Mesendoderm (in vitro differentiated cells): ENCODE data around the gene THRAP3.
A peak's percentile ranks its signal among the peaks of the same experiment; 100 is the strongest.

ENCODE experiments used
- DNase-seq: peaks from one replicate; pipeline ENCODE4 v3.0.0; 2013
- H2AK5ac ChIP-seq: 2 replicates; pipeline ENCODE4 v1.6.1; 2013; ENCODE audit warnings: low read length, inconsistent platforms
- H2BK120ac ChIP-seq: 2 replicates; pipeline ENCODE4 v1.6.1; 2013; ENCODE audit warnings: low read depth, mild to moderate bottlenecking, low read length, moderate library complexity, mixed read lengths
- H2BK15ac ChIP-seq: replicated peaks from 2 replicates; pipeline ENCODE4 v1.6.1; 2013; ENCODE audit warnings: low read depth, mild to moderate bottlenecking, moderate library complexity
- H2BK5ac ChIP-seq: 2 replicates; pipeline ENCODE4 v1.6.1; 2013; ENCODE audit warnings: low read length, inconsistent platforms
- H3K18ac ChIP-seq: 2 replicates; pipeline ENCODE4 v1.6.1; 2013; ENCODE audit warnings: mild to moderate bottlenecking, low read length, mixed read lengths
- H3K23ac ChIP-seq: one replicate; pipeline ENCODE4 v1.6.1; 2013; ENCODE audit warnings: low read length
- H3K27ac ChIP-seq: 2 replicates; pipeline ENCODE4 v1.5.1; 2013; ENCODE audit warnings: low read depth, mild to moderate bottlenecking, inconsistent platforms, low read length, moderate library complexity
- H3K27me3 ChIP-seq: 2 replicates; pipeline ENCODE4 v1.6.1; 2013; ENCODE audit warnings: low read length, control low read depth, mild to moderate bottlenecking, inconsistent platforms; ENCODE audit not compliant: insufficient read depth, poor library complexity
- H3K36me3 ChIP-seq: 2 replicates; pipeline ENCODE4 v1.6.1; 2013; ENCODE audit warnings: low read length, inconsistent platforms; ENCODE audit not compliant: control insufficient read depth, insufficient read depth
- H3K4ac ChIP-seq: one replicate; pipeline ENCODE4 v1.6.1; 2013; ENCODE audit warnings: low read depth, mild to moderate bottlenecking, low read length, moderate library complexity
- H3K4me1 ChIP-seq: 2 replicates; pipeline ENCODE4 v1.6.1; 2013; ENCODE audit warnings: low read depth, low read length, inconsistent platforms; ENCODE audit not compliant: control insufficient read depth
- H3K4me2 ChIP-seq: 2 replicates; pipeline ENCODE4 v1.6.1; 2013; ENCODE audit warnings: low read length
- H3K4me3 ChIP-seq: 2 replicates; pipeline ENCODE4 v1.5.1; 2013; ENCODE audit warnings: mild to moderate bottlenecking, low read length
- H3K56ac ChIP-seq: one replicate; pipeline ENCODE4 v1.6.1; 2013; ENCODE audit warnings: low read length
- H3K79me1 ChIP-seq: 2 replicates; pipeline ENCODE4 v1.6.1; 2013; ENCODE audit warnings: low read length, inconsistent platforms
- H3K79me2 ChIP-seq: 2 replicates; pipeline ENCODE4 v1.6.1; 2013; ENCODE audit warnings: mild to moderate bottlenecking, low read length; ENCODE audit not compliant: control insufficient read depth, insufficient read depth
- H3K9ac ChIP-seq: 2 replicates; pipeline ENCODE4 v1.6.1; 2013; ENCODE audit warnings: low read length, inconsistent platforms
- H4K5ac ChIP-seq: one replicate; pipeline ENCODE4 v1.6.1; 2013; ENCODE audit warnings: low read length
- H4K8ac ChIP-seq: one replicate; pipeline ENCODE4 v1.6.1; 2013; ENCODE audit warnings: low read depth, mild to moderate bottlenecking, control low read depth, low read length, moderate library complexity
- WGBS: extraction: QIAGEN DNeasy Blood & Tissue Kit; methylation state at CpG from one replicate; pipeline ENCODE4 v1.1.7; 2013; ENCODE audit warnings: low lambda C conversion rate, missing lambda C conversion rate; ENCODE audit not compliant: insufficient coverage; ENCODE audit errors: extremely low coverage; 5-methylcytosine and 5-hydroxymethylcytosine counted together

THRAP3 gene

DNA sequence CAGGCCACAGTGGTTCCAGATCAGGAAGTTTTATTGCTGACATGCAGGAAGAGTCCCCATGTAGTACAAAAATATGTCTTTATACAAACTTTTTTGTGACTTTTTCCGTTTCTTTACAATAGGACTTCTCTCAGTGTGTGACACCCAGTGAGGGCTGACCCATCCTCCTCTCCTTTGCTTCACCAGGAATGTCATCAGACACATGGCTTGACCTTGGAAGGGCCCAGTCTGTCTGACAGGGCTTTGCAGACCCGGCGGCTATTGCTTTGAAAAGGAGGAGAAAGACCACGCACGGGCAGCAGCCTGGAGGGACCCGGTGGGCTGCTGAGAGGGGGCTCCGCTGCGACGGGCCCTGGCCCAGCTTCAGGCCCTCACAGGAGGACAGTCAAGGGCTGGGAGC, 115.4 kb downstream of the THRAP3 start:
- no peaks in the 10 kb centered on the region for H3K4me1 ChIP-seq
- WGBS, result no CpG with 5 or more reads among the region's 9 CpGs
- no peaks in the 10 kb centered on the region for H3K79me2 ChIP-seq
- H3K27me3 ChIP-seq, result no peaks in the 10 kb centered on the region
- H2BK120ac ChIP-seq, result no peak overlapping the region
- no peak overlapping the region for H4K8ac ChIP-seq
- no peak overlapping the region for H4K5ac ChIP-seq
- H3K23ac ChIP-seq, result no peak overlapping the region
- H3K79me1 ChIP-seq, result no peaks in the 10 kb centered on the region
- H3K27ac ChIP-seq, result no peak overlapping the region
- no peak overlapping the region for H3K4me2 ChIP-seq
- H2AK5ac ChIP-seq, result no peak overlapping the region
- no peak overlapping the region for H3K4me3 ChIP-seq
- no peak overlapping the region for H2BK5ac ChIP-seq
- no peak overlapping the region for H3K56ac ChIP-seq
- H3K9ac ChIP-seq, result no peak overlapping the region
- DNase-seq, result no peak
- no peaks in the 10 kb centered on the region for H3K36me3 ChIP-seq
- H2BK15ac ChIP-seq, result no peak overlapping the region
- H3K18ac ChIP-seq, result no peak overlapping the region
- H3K4ac ChIP-seq, result no peak overlapping the region

DNA sequence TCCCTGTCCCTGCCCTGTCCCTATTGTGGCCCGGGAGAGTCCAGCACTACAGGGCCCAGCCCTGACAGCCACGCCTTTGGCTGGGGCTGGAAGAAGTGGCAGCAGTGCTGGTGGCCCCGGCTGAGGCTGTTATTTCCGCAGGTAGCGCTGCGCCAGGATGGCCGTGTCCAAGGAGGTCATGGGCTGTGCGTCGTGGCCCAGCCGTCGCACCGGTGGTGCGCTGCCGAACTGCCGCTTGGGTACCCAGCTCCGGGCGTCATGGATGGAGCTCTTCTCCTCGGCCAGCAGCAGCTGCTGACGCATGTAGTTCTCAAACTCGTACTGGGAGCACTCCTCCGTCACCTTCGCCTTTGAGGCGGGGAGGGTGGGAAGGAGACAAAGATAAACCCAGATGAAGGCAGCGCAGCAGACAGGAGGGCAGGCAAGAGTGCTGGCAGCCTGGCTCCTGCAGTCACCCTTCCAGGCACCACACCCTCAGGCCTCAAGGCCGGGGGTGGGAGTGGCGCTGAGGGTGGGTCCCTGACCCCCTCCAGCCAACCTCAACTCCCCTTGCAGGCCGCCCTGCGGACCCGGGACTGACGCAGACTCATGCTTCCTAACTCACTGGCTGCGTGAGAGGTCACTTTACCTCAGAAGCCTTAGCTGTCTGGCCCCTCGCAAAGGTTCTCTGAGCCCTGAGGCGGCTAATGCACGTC, 117.5 kb downstream of the THRAP3 start:
- H3K36me3 ChIP-seq, result peaks cover 2% of the 10 kb centered on the region
- H2BK5ac ChIP-seq, result no peak overlapping the region
- H3K9ac ChIP-seq, result no peak overlapping the region

GRCh38 chr1:36342426-36343185, 118.4 kb downstream of the THRAP3 start:
- Histone ChIP-seq H2BK5ac (no peak overlapping the region), H4K8ac (no peak overlapping the region), H3K36me3 (peaks cover 2% of the 10 kb centered on the region), H2BK15ac (no peak overlapping the region), H2AK5ac (no peak overlapping the region), H3K79me1 (no peaks in the 10 kb centered on the region), H3K4ac (no peak overlapping the region), H3K27ac (no peak overlapping the region), H3K23ac (no peak overlapping the region), H3K9ac (no peak overlapping the region), H3K4me3 (no peak overlapping the region), H3K18ac (no peak overlapping the region), H3K56ac (no peak overlapping the region), H3K4me1 (no peaks in the 10 kb centered on the region), H3K27me3 (no peaks in the 10 kb centered on the region), H3K4me2 (no peak overlapping the region), H2BK120ac (no peak overlapping the region), H3K79me2 (no peaks in the 10 kb centered on the region), H4K5ac (no peak overlapping the region)
- peak; percentile 53 for DNase-seq
- WGBS, result no CpG with 5 or more reads among the region's 10 CpGs

More for the DNA sequence above, 117.5 kb downstream of the THRAP3 start:
- H4K8ac ChIP-seq, result no peak overlapping the region
- no peak overlapping the region for H3K23ac ChIP-seq
- no peak overlapping the region for H4K5ac ChIP-seq
- no peak overlapping the region for H3K4ac ChIP-seq
- no peak overlapping the region for H2BK15ac ChIP-seq
- H3K27ac ChIP-seq, result no peak overlapping the region
- H3K18ac ChIP-seq, result no peak overlapping the region
- no peaks in the 10 kb centered on the region for H3K79me1 ChIP-seq
- H2AK5ac ChIP-seq, result no peak overlapping the region
- H2BK120ac ChIP-seq, result no peak overlapping the region
- no CpG with 5 or more reads among the region's 34 CpGs for WGBS
- no peaks in the 10 kb centered on the region for H3K79me2 ChIP-seq
- no peak for DNase-seq
- no peaks in the 10 kb centered on the region for H3K27me3 ChIP-seq
- H3K4me1 ChIP-seq, result no peaks in the 10 kb centered on the region
- no peak overlapping the region for H3K4me2 ChIP-seq
- H3K56ac ChIP-seq, result no peak overlapping the region
- H3K4me3 ChIP-seq, result no peak overlapping the region

DNA sequence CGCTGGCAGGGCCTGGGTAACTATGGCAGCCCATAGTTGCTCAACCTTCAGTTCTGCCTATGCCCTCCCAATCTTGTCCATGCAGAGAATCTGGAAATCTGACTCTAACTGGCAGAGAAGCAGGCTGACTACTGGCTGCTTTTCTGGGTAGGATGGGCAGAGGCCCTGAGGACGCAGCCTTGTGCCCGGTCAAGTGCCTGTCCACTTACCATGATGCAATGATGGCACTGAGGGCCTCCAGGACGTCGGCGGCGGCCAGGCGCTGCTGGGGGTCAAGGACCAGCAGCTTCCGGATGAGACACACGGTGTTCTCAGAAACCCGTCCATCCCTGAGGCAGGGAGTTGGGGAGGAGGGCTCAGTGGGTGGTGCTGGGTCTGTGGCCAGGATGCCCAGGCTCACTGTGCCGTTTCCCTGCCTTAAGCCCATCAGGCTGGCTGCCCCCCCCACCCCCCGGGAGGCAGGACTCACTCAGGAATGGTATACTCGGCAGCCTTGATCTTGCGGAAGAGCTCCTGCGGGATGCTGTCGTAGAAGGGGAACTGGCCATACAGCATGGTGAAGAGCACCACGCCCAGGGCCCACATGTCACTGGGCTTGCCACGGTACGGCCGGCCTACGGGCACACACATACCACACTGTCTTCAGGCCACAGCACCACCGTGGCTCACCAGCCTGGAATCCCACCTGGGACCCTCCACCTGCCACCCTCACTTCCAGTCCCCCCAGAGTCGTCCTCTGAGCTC, 119.6 kb downstream of the THRAP3 start:
- H3K4ac ChIP-seq, result no peak overlapping the region
- no peak overlapping the region for H3K9ac ChIP-seq
- H3K27me3 ChIP-seq, result no peaks in the 10 kb centered on the region
- H3K23ac ChIP-seq, result no peak overlapping the region
- no peak overlapping the region for H3K56ac ChIP-seq
- no peak overlapping the region for H2BK120ac ChIP-seq
- H3K79me2 ChIP-seq, result no peaks in the 10 kb centered on the region
- no peak for DNase-seq
- no peaks in the 10 kb centered on the region for H3K4me1 ChIP-seq
- no peak overlapping the region for H2AK5ac ChIP-seq
- H3K4me3 ChIP-seq, result no peak overlapping the region
- no peak overlapping the region for H4K8ac ChIP-seq
- no peaks in the 10 kb centered on the region for H3K79me1 ChIP-seq
- WGBS, result no CpG with 5 or more reads among the region's 24 CpGs
- no peak overlapping the region for H2BK15ac ChIP-seq
- H4K5ac ChIP-seq, result no peak overlapping the region
- H3K36me3 ChIP-seq, result peaks cover 10% of the 10 kb centered on the region
- no peak overlapping the region for H3K18ac ChIP-seq
- no peak overlapping the region for H3K27ac ChIP-seq
- no peak overlapping the region for H2BK5ac ChIP-seq
- no peak overlapping the region for H3K4me2 ChIP-seq

- H2BK5ac ChIP-seq, result no peak overlapping the region
- no peak overlapping the region for H3K9ac ChIP-seq
- H3K23ac ChIP-seq, result no peak overlapping the region
- H3K79me2 ChIP-seq, result no peaks in the 10 kb centered on the region
- no peak overlapping the region for H3K18ac ChIP-seq
- H3K4ac ChIP-seq, result no peak overlapping the region
- no peak overlapping the region for H2BK120ac ChIP-seq
- no peak overlapping the region for H4K5ac ChIP-seq
- H3K4me2 ChIP-seq, result no peak overlapping the region
- no peak overlapping the region for H3K27ac ChIP-seq
- H3K27me3 ChIP-seq, result no peaks in the 10 kb centered on the region
- WGBS, result no CpG with 5 or more reads among the region's 8 CpGs
- no peak overlapping the region for H4K8ac ChIP-seq
- H3K36me3 ChIP-seq, result peaks cover 10% of the 10 kb centered on the region
- no peak overlapping the region for H2AK5ac ChIP-seq
- H3K79me1 ChIP-seq, result no peaks in the 10 kb centered on the region
- H3K4me3 ChIP-seq, result no peak overlapping the region
- no peak overlapping the region for H3K56ac ChIP-seq
- H3K4me1 ChIP-seq, result no peaks in the 10 kb centered on the region
- H2BK15ac ChIP-seq, result no peak overlapping the region
- no peak for DNase-seq
These were observed 120.1 kb downstream of the THRAP3 start for GRCh38 chr1:36344395-36344680.
